Measurements from ENCODE around the gene SLC12A1.

Gene SLC12A1

DNA sequence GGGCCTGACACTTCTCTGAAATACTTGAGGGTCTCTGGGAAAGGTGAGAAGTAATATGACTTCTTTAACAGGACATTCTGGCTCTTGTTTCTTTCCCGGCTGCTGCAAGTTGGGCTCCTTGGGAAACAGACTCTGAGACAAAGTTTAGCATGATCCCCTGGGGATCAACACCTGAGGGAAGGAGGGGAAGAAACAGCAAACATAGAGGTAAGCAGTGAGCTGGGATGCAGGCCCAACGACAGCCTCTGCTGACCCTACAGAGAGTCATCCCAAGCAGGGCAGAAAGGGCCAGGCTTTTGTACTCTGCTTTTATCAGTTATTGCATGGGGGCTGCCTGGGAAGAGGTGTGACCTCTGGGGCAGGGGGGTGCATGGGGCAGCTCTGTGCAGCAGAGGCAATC, 98.3 kb downstream of the SLC12A1 start:
- Histone ChIP-seq H3K27me3 (ENCODE audit: insufficient read depth, low read length, poor library complexity) (peaks cover 2% of the 10 kb centered on the region), H3K4me1 (ENCODE audit: insufficient read depth, low read length) (no peaks in the 10 kb centered on the region), H3K79me2 (ENCODE audit: insufficient read depth, low read length) (no peaks in the 10 kb centered on the region), H3K4me3 (ENCODE audit: low read depth in 1 of 2, low read length in 2 of 2) (no peak overlapping the region), H3K9ac (ENCODE audit: low read depth, low read length) (no peak overlapping the region), H3K36me3 (ENCODE audit: insufficient read depth, low read length) (no peaks in the 10 kb centered on the region), H3K27ac (ENCODE audit: low read length) (no peak overlapping the region), H3K9me3 (ENCODE audit: insufficient read depth, low read length, severe bottlenecking) (no peaks in the 10 kb centered on the region), H2AFZ (ENCODE audit: low read depth, low read length) (no peak overlapping the region), H4K20me1 (ENCODE audit: insufficient read depth, low read length) (no peaks in the 10 kb centered on the region), H3K4me2 (ENCODE audit: insufficient read depth, low read length) (no peak overlapping the region)
- TF ChIP-seq, protein P1, sequence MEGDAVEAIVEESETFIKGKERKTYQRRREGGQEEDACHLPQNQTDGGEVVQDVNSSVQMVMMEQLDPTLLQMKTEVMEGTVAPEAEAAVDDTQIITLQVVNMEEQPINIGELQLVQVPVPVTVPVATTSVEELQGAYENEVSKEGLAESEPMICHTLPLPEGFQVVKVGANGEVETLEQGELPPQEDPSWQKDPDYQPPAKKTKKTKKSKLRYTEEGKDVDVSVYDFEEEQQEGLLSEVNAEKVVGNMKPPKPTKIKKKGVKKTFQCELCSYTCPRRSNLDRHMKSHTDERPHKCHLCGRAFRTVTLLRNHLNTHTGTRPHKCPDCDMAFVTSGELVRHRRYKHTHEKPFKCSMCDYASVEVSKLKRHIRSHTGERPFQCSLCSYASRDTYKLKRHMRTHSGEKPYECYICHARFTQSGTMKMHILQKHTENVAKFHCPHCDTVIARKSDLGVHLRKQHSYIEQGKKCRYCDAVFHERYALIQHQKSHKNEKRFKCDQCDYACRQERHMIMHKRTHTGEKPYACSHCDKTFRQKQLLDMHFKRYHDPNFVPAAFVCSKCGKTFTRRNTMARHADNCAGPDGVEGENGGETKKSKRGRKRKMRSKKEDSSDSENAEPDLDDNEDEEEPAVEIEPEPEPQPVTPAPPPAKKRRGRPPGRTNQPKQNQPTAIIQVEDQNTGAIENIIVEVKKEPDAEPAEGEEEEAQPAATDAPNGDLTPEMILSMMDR (IDR thresholded peaks at IDR 0.05; ENCODE audit: borderline replicate concordance, extremely low read depth, low read length, poor library complexity, severe bottlenecking): no peak
- TF ChIP-seq EZH2 (IDR thresholded peaks at IDR 0.05; ENCODE audit: borderline replicate concordance, low read depth, low read length, severe bottlenecking): no peak
- no peak for ATAC-seq (ENCODE audit: insufficient read depth, low read depth)
- DNase-seq: no peak

DNA sequence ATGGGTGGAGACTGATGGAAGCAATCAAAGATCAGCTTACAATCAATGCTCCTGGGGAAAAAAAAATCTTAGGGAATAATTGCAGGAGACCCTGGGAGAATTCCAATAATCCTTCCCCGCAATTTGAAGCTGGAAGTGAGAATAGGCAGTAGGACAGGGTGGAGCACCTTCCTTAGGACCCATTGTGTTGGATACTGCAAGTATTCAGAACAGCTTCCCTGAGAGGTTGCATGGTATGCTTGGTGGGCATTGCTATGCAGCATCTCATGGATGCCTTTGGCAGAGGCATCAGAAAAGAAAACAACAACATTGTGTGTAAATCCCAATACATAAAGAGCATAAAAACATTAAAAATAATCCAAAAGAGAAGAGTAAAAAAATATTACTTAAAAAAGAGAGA, 100.5 kb downstream of the SLC12A1 start:
- H3K27ac ChIP-seq (ENCODE audit: low read length): no peak overlapping the region
- H3K4me2 ChIP-seq (ENCODE audit: insufficient read depth, low read length): no peak overlapping the region

DNA sequence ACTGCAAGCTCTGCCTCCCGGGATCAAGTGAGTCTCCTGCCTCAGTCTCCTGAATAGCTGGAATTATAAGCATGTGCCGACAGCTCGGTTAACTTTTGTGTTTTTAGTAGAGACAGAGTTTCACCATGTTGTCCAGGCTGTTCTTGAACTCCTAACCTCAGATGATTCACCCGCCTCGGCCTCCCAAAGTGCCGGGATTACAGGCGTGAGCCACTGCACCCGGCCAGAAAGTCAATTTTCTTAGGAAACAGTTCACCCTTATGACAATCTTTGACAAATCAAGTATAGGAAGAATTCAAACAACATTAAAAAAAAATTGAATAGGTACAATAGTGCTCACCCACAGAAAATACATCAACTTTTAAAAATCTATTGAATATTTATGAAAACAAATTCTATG, 101.5 kb downstream of the SLC12A1 start:
- Histone ChIP-seq H3K9ac (ENCODE audit: low read depth, low read length) (no peak overlapping the region), H4K20me1 (ENCODE audit: insufficient read depth, low read length) (no peaks in the 10 kb centered on the region), H3K9me3 (ENCODE audit: insufficient read depth, low read length, severe bottlenecking) (no peaks in the 10 kb centered on the region), H3K27ac (ENCODE audit: low read length) (no peak overlapping the region), H3K79me2 (ENCODE audit: insufficient read depth, low read length) (no peaks in the 10 kb centered on the region), H2AFZ (ENCODE audit: low read depth, low read length) (no peak overlapping the region), H3K4me3 (ENCODE audit: low read depth in 1 of 2, low read length in 2 of 2) (no peak overlapping the region), H3K27me3 (ENCODE audit: insufficient read depth, low read length, poor library complexity) (peaks cover 2% of the 10 kb centered on the region), H3K4me2 (ENCODE audit: insufficient read depth, low read length) (no peak overlapping the region), H3K36me3 (ENCODE audit: insufficient read depth, low read length) (no peaks in the 10 kb centered on the region), H3K4me1 (ENCODE audit: insufficient read depth, low read length) (no peaks in the 10 kb centered on the region)
- ATAC-seq (ENCODE audit: insufficient read depth, low read depth) (no peak), DNase-seq (no peak)
- TF ChIP-seq, protein P1 (IDR thresholded peaks at IDR 0.05; ENCODE audit: borderline replicate concordance, extremely low read depth, low read length, poor library complexity, severe bottlenecking): no peak
- TF ChIP-seq EZH2 (IDR thresholded peaks at IDR 0.05; ENCODE audit: borderline replicate concordance, low read depth, low read length, severe bottlenecking): no peak

More for the DNA sequence above, 100.5 kb downstream of the SLC12A1 start:
- Histone ChIP-seq H3K4me1 (ENCODE audit: insufficient read depth, low read length) (no peaks in the 10 kb centered on the region), H3K4me3 (ENCODE audit: low read depth in 1 of 2, low read length in 2 of 2) (no peak overlapping the region), H2AFZ (ENCODE audit: low read depth, low read length) (no peak overlapping the region), H3K27me3 (ENCODE audit: insufficient read depth, low read length, poor library complexity) (peaks cover 2% of the 10 kb centered on the region), H3K9ac (ENCODE audit: low read depth, low read length) (no peak overlapping the region), H3K36me3 (ENCODE audit: insufficient read depth, low read length) (no peaks in the 10 kb centered on the region), H3K79me2 (ENCODE audit: insufficient read depth, low read length) (no peaks in the 10 kb centered on the region), H4K20me1 (ENCODE audit: insufficient read depth, low read length) (no peaks in the 10 kb centered on the region), H3K9me3 (ENCODE audit: insufficient read depth, low read length, severe bottlenecking) (no peaks in the 10 kb centered on the region)
- no peak for ATAC-seq (ENCODE audit: insufficient read depth, low read depth)
- no peak for TF ChIP-seq EZH2 (IDR thresholded peaks at IDR 0.05; ENCODE audit: borderline replicate concordance, low read depth, low read length, severe bottlenecking)
- TF ChIP-seq, protein P1 (IDR thresholded peaks at IDR 0.05; ENCODE audit: borderline replicate concordance, extremely low read depth, low read length, poor library complexity, severe bottlenecking): no peak
- DNase-seq: no peak

DNA sequence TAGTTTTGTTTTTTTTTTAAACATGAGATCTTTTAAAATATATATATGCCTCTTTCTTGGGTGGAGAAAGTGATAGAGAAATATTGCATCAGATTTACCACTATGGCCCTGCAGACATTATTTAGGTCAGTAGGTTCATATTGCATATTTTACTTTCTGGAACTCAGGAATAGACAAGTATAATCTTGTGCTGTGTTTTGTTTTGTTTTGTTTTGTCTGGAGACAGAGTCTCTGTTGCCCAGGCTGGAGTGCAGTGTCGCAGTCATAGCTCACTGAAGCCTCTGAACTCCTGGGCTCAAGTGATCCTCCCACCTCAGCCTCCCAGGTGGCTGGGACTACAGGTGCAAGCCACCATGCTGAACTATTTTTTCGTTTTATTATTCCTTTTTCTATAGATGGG, 103.6 kb downstream of the SLC12A1 start:
- Histone ChIP-seq H3K4me3 (ENCODE audit: low read depth in 1 of 2, low read length in 2 of 2) (no peak overlapping the region), H3K27me3 (ENCODE audit: insufficient read depth, low read length, poor library complexity) (peaks cover 2% of the 10 kb centered on the region), H2AFZ (ENCODE audit: low read depth, low read length) (no peak overlapping the region), H4K20me1 (ENCODE audit: insufficient read depth, low read length) (no peaks in the 10 kb centered on the region), H3K9me3 (ENCODE audit: insufficient read depth, low read length, severe bottlenecking) (no peaks in the 10 kb centered on the region), H3K4me1 (ENCODE audit: insufficient read depth, low read length) (no peaks in the 10 kb centered on the region), H3K4me2 (ENCODE audit: insufficient read depth, low read length) (no peak overlapping the region), H3K27ac (ENCODE audit: low read length) (no peak overlapping the region), H3K79me2 (ENCODE audit: insufficient read depth, low read length) (no peaks in the 10 kb centered on the region), H3K9ac (ENCODE audit: low read depth, low read length) (no peak overlapping the region), H3K36me3 (ENCODE audit: insufficient read depth, low read length) (no peaks in the 10 kb centered on the region)
- ATAC-seq (ENCODE audit: insufficient read depth, low read depth): no peak
- TF ChIP-seq EZH2 (IDR thresholded peaks at IDR 0.05; ENCODE audit: borderline replicate concordance, low read depth, low read length, severe bottlenecking): no peak
- TF ChIP-seq, protein P1 (IDR thresholded peaks at IDR 0.05; ENCODE audit: borderline replicate concordance, extremely low read depth, low read length, poor library complexity, severe bottlenecking): no peak
- DNase-seq: no peak
